Cardiac fibroblast (primary cell): Measurements from ENCODE around the gene USP25.

Experiments used
- DNase-seq, 2 donors: peaks; one replicate each; pipeline versions ENCODE4 v3.0.0 to v3.0.0-alpha.2; 2010; ENCODE audit warnings: low read depth in 2 of 2
- H3K4me3 ChIP-seq, 2 donors: replicated peaks in 1 of 2; 1 replicate in 1 of 2; 2 replicates in 1 of 2; pipeline ENCODE4 v1.5.1; 2011; ENCODE audit warnings: low read depth in 2 of 2, low read length in 2 of 2, mild to moderate bottlenecking in 2 of 2, moderate library complexity in 1 of 2
- CTCF ChIP-seq: IDR thresholded peaks from one replicate; pipeline ENCODE4 v1.5.1; 2011; ENCODE audit warnings: low read depth, mild to moderate bottlenecking, low read length, inconsistent platforms

USP25 gene

GRCh38 chr21:15729674-15730483, at the start of gene USP25:
USP25 (plus strand) TSS chr21:15729982; CDS start chr21:15730394, 412 bp downstream.
- H3K4me3 ChIP-seq: peak within 1 kb of the TSS; percentile 72 to 82
- TF ChIP-seq CTCF: no peak
- peak; percentile 67 to 84 for DNase-seq

- TF ChIP-seq CTCF: no peak
- peak; percentile 82 to 93 for DNase-seq
- H3K4me3 ChIP-seq: no peak overlapping the region
Measured at GRCh38 chr21:15682186-15682895, 47.4 kb upstream of the USP25 start.

GRCh38 chr21:15682977-15683376, 46.8 kb upstream of the USP25 start:
- no peak for TF ChIP-seq CTCF
- DNase-seq: peak; percentile 52 to 85
- no peak overlapping the region for H3K4me3 ChIP-seq

GRCh38 chr21:15686506-15686905, 43.3 kb upstream of the USP25 start:
- H3K4me3 ChIP-seq: no peak overlapping the region
- DNase-seq: no peak
- no peak for TF ChIP-seq CTCF

- DNase-seq: peak in 1 of 2 donors; percentile 61
- no peak overlapping the region for H3K4me3 ChIP-seq
- no peak for TF ChIP-seq CTCF
Measured at GRCh38 chr21:15687208-15687607, 42.6 kb upstream of the USP25 start.

GRCh38 chr21:15688016-15688415, 41.8 kb upstream of the USP25 start:
- no peak overlapping the region for H3K4me3 ChIP-seq
- TF ChIP-seq CTCF: no peak
- DNase-seq: peak in 1 of 2 donors; percentile 34
